SJSA1 (cell line): ENCODE results near the gene MAP1LC3B2. TPM values are rescaled to one million over a fixed set of nuclear protein-coding genes. Genes with fewer than 3 reads are reported as not detected.

Experiments used
- DNase-seq, 2 experiments: peaks; one replicate each; pipeline ENCODE4 v3.0.0-alpha.2; 2015 to 2020; ENCODE audit warnings: low spot score in 2 of 2, low read depth in 1 of 2
- H3K27ac ChIP-seq: fragments of 250-450 bp; sonication (Bioruptor Pico); 2 replicates; pipeline ENCODE4 v1.5.1; 2020; ENCODE audit warnings: mild to moderate bottlenecking, moderate library complexity
- H3K27me3 ChIP-seq: fragments of 250-450 bp; sonication (Bioruptor Pico); replicated peaks from 2 replicates; pipeline ENCODE4 v1.5.1; 2020; ENCODE audit warnings: mild to moderate bottlenecking, moderate library complexity
- H3K36me3 ChIP-seq: fragments of 250-450 bp; sonication (Bioruptor Pico); 2 replicates; pipeline ENCODE4 v1.5.1; 2020; ENCODE audit warnings: mild to moderate bottlenecking
- H3K4me1 ChIP-seq: fragments of 250-450 bp; sonication (Bioruptor Pico); replicated peaks from 2 replicates; pipeline ENCODE4 v1.6.1; 2021; ENCODE audit warnings: mild to moderate bottlenecking
- H3K4me3 ChIP-seq: fragments of 250-450 bp; sonication (Bioruptor Pico); 2 replicates; pipeline ENCODE4 v1.5.1; 2020; ENCODE audit warnings: mild to moderate bottlenecking
- H3K9me3 ChIP-seq: fragments of 250-450 bp; sonication (Bioruptor Pico); replicated peaks from 2 replicates; pipeline ENCODE4 v1.5.1; 2020; ENCODE audit warnings: mild to moderate bottlenecking
- total RNA-seq: library from RNA; depleted of rRNA; stranded (reverse); fragments of >200 nt; shearing (Covaris generic); gene quantifications from 2 replicates; pipeline ENCODE4 v1.2.3, GENCODE V29; 2014; rRNA removed

MAP1LC3B2 gene
- total RNA-seq: 0.37 TPM in 1 of 2 replicates, not detected in the other

DNA sequence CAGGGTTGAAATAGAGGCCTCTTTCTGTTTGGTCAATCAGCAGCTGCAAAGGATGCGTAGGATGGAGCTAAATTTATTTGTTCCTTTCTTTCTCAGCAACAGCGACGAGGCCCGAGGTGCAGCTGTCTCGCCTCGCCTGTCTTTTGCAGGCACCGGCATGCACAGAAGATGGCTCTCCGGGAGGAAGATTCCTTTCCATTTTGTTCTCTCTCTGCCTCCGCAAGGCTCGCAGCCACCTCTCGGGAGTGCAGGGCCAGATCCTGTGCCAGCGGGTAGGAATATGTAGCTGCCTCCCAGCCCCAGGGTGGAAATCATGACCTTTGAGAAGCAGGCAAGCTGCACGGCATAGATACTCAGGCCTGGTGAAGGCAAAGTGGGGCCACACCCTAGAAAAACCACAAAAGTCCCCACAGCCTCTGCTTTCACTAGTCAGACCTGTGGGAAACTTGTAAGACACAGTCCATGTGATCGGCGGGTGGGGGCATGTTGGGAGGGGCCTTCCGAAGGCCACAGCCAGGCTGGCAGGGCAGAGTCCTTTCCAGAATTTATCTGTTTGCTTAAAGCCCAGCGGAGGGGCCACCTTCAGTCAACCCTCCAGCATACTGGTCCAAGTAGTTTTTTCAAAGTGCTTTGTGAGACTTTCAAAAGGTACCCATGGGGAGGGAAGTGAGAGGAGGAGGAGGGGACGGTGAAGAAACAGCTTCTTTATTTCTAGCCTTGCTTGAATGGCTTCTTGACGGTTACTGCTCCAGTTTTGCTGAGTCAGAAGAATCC lies at the start of gene MAP1LC3B2:
MAP1LC3B2 (plus strand) TSS at position 220 of the 774 bp plus-strand sequence. CDS start 16,562 bp downstream, outside the sequence.
- peak; percentile 72 to 80 for DNase-seq
- H3K4me3 ChIP-seq: no peak within 1 kb of the TSS
- H3K36me3 ChIP-seq: no peaks in the 10 kb centered on the region
- no peaks in the 10 kb centered on the region for H3K27me3 ChIP-seq
- H3K9me3 ChIP-seq: peaks cover 4% of the 10 kb centered on the region; the same call in 1 of the 2 replicates
- H3K4me1 ChIP-seq: peaks cover 11% of the 10 kb centered on the region
- peak within 1 kb of the TSS; percentile 90 for H3K27ac ChIP-seq

DNA sequence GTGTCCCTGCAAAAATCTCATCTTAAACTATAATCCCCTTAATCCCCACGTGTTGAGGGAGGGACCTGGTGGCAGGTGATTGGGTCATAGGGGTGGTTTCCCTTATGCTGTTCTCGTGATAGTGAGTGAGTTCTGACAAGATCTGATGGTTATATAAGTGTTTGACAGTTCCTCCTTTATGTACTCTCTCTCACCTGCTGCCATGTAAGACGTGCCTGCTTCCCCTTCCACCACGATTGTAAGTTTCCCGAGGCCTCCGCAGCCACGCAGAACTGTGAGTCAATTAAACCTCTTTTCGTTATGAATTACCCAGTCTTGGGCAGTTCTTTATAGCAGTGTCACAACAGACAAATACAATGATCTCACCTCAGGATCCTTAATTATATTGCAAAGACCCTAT lies 45.2 kb upstream of the MAP1LC3B2 start:
- Histone ChIP-seq H3K27ac (no peak overlapping the region), H3K9me3 (no peaks in the 10 kb centered on the region), H3K4me3 (no peak overlapping the region), H3K36me3 (no peaks in the 10 kb centered on the region), H3K27me3 (no peaks in the 10 kb centered on the region), H3K4me1 (no peaks in the 10 kb centered on the region)
- DNase-seq: no peak

DNA sequence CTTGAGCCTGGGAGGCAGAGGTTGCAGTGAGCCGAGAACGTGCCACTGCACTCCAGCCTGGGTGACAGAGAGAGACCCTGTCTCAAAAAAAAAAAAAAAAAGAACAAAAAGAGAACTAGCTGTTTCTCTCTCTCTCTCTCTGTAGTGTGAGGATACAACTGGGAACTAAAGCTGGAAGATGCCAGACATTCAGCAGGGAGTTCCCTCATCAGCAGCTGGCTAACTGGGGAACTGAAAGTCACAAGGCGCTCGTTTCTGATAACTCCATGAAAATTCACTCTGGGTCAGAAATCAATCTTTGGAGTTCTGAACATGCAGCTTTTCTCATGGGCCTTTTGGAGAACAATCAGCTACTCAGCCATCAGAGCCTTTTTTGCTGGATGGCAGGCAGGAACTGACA lies 43.5 kb upstream of the MAP1LC3B2 start:
- H3K4me3 ChIP-seq: no peak overlapping the region
- no peak overlapping the region for H3K27ac ChIP-seq
- H3K4me1 ChIP-seq: no peaks in the 10 kb centered on the region
- no peaks in the 10 kb centered on the region for H3K36me3 ChIP-seq
- no peak for DNase-seq
- no peaks in the 10 kb centered on the region for H3K9me3 ChIP-seq
- no peaks in the 10 kb centered on the region for H3K27me3 ChIP-seq

DNA sequence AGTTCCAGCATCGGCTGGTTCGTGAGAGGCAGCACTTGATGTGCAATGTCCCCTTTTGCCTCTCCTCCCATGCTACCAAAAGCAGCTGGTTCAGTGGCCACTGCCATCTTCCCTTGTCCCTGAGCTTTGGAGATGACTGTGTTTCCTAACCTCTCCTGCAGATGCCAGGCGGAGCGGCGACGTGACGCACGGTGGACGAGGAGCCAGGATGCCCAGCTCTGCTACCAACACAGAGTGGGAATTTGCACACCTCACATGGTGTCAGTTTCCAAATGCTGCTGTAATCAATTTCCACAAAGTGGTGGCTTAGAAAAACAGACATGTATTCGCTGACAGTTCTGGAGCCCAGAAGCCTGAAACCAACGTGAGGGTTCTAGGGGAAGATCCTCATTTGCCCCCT lies 42.5 kb upstream of the MAP1LC3B2 start:
- Histone ChIP-seq H3K4me3 (no peak overlapping the region), H3K9me3 (no peaks in the 10 kb centered on the region), H3K27me3 (no peaks in the 10 kb centered on the region), H3K36me3 (no peaks in the 10 kb centered on the region), H3K27ac (no peak overlapping the region), H3K4me1 (no peaks in the 10 kb centered on the region)
- DNase-seq: no peak

DNA sequence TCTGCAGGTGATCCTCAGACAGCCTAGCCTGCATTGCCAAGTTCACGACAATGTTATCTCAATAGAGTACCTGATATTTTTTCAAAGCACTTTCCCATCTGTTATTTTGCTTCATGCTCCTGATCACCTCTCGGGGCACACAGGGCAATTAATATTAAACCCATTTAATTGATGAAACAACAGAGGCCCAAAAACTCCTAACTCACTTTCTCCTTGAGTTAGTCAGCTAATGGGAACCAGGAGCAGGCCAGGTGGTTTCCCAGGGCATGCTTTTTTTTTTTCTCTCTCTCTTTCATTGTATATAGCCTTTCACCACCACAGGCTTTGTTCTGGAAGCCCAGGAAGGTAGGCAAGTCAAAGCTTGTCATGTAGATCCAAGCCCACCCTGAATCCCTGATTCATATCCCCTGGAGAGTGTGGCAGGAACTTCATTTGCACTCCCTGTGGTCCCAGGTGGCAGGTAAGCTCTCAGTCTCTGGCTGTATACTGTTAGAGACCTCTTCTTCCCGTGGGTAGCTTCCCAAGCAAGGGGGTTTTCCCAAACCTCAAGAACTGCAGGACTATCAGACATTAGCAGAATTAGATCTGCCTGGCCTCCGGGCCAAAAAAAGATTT lies 41.6 kb upstream of the MAP1LC3B2 start:
- H3K4me3 ChIP-seq: no peak overlapping the region
- DNase-seq: no peak
- H3K36me3 ChIP-seq: no peaks in the 10 kb centered on the region
- H3K4me1 ChIP-seq: no peaks in the 10 kb centered on the region
- no peaks in the 10 kb centered on the region for H3K9me3 ChIP-seq
- H3K27me3 ChIP-seq: no peaks in the 10 kb centered on the region
- no peak overlapping the region for H3K27ac ChIP-seq

DNA sequence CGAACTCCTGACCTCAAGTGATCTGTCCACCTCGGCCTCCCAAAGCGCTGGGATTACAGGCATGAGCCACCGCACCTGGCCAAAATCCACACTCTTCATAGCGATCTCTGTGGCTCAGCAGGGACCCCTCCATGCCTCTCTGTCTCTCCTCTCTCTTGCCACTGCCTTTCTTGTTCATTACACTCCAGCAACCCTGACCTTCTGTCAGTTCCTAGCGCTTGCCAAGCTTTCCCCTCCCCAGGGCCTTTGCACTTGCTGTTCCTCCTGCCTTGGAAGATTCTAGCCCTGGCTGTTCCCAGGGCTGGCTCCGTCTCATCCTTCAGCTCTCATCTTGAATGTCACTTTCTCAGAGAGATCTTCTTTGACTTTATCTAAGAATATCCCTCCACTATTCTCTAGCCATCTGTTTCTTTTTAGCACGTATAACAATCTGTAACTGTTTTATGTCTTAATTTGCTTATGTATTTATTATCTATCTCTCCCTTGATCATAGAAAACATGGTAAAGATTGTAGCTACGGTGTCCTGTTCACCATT lies 38.9 kb upstream of the MAP1LC3B2 start:
- no peaks in the 10 kb centered on the region for H3K9me3 ChIP-seq
- no peak for DNase-seq
- H3K36me3 ChIP-seq: no peaks in the 10 kb centered on the region
- peaks cover 8% of the 10 kb centered on the region for H3K4me1 ChIP-seq
- no peak overlapping the region for H3K27ac ChIP-seq
- no peak overlapping the region for H3K4me3 ChIP-seq
- no peaks in the 10 kb centered on the region for H3K27me3 ChIP-seq

DNA sequence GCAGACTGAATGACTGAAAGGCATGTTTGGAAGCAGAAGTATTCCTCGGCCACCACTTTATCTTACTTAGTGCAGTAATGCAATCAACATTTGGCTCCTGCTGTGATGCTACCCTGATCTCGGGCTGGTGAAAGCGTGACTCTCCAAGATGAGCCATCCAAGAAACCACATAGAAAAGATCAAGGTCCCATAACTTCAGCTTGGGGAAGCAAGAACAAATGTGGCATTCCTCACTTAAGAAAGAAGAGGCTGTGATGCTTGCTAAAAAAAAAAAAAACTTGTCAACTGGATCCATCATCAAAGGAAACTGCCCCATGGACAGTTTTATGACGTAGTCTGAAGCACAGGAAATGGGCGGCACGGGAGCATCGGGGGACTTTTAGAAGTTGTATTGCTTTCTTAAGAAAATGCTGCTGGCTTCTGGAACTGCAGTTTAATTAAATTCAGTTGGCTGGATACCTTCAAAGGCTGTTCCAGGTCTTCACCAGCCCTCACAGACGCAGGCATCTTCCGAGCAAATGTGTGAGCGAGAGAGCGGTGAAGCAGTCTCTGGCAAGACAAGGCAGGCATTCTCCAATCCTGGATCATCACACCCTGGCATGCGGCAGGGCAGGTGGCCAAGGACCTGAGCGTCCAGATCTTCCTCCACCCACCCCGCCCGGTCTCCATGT lies 38.2 kb upstream of the MAP1LC3B2 start:
- H3K4me3 ChIP-seq: no peak overlapping the region
- H3K4me1 ChIP-seq: peaks cover 13% of the 10 kb centered on the region
- H3K27me3 ChIP-seq: no peaks in the 10 kb centered on the region
- H3K9me3 ChIP-seq: no peaks in the 10 kb centered on the region
- no peaks in the 10 kb centered on the region for H3K36me3 ChIP-seq
- no peak for DNase-seq
- no peak overlapping the region for H3K27ac ChIP-seq

DNA sequence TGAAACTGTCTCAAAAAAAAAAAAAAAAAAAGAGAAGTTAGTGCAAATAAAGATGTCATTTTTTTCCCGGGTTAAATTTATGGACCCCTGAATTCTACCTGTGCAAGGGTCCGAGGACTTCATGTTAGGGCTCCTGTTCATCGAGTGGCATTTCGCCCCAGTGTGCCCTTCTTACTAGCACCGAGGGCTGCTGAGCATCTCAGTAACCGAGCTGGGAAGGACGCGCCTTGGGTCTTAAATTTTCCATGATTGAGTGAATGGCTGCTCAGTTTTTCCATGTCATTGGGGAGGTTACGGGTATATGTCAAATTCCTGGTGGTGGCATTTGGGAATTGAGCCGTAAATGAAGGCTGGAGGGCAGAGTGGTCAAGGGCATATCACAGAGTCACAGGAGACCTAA lies 34.9 kb upstream of the MAP1LC3B2 start:
- Histone ChIP-seq H3K27ac (no peak overlapping the region), H3K9me3 (no peaks in the 10 kb centered on the region), H3K36me3 (no peaks in the 10 kb centered on the region), H3K27me3 (no peaks in the 10 kb centered on the region), H3K4me1 (peaks cover 44% of the 10 kb centered on the region), H3K4me3 (no peak overlapping the region)
- no peak for DNase-seq

DNA sequence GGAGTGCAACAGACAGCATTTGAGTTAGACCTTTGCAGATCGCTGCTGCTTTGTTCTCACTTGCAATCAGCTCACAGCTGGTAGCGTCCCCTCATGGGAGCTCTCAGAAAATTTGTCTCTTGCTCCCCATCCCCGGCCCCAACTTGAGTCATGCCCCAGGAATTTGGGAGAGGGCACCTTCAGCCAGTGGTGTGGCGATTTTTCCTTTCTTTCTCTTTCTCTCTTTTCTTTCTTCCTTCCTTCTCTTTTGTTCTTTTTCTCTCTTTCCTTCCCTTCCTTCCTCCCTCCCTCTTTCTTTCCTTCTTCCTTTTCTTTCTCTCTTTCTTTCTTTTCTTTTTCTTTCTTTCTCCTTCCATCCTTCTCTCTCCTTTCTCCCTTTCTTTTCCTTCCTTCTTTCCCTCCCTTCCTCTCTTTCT lies 34.2 kb upstream of the MAP1LC3B2 start:
- no peaks in the 10 kb centered on the region for H3K9me3 ChIP-seq
- no peaks in the 10 kb centered on the region for H3K27me3 ChIP-seq
- H3K27ac ChIP-seq: peak overlapping the region; percentile 89
- H3K4me3 ChIP-seq: no peak overlapping the region
- H3K4me1 ChIP-seq: peaks cover 49% of the 10 kb centered on the region
- H3K36me3 ChIP-seq: no peaks in the 10 kb centered on the region
- peak; percentile 59 to 83 for DNase-seq

DNA sequence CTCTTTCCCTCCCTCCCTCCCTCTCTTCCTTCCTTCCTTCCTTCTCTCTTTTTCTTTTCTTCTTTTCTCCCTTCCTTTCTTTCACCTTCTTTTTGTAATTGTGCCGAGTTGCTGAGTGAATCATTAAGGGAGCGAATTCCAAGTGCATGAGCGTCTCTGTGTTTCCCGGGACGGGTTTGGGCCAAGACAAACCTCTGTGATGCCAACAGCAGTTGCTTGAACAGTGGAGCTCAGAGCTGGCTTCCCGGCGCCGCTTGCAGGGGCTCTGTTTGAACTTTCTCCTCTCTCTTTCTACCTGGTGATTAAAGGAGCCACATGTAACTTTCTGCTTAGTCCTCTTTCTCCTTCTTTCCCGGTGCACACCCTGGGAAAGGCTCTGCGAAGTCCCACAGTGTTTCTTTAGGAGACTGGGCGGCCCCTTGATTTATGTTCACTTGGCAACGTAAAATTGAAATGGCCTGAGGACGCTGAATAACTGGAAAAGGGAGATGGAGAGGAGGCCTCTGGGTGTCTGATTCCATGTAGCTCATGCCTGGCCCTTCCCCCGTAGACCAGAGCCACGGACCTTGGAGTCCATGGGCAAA lies 33.7 kb upstream of the MAP1LC3B2 start:
- peak overlapping the region; percentile 89 for H3K27ac ChIP-seq
- no peaks in the 10 kb centered on the region for H3K36me3 ChIP-seq
- H3K27me3 ChIP-seq: no peaks in the 10 kb centered on the region
- DNase-seq: peak; percentile 71 to 85
- H3K4me1 ChIP-seq: peaks cover 49% of the 10 kb centered on the region
- 0 out of 2 replicates have a peak overlapping the region, but pooled peaks have one; percentile 4 for H3K4me3 ChIP-seq
- no peaks in the 10 kb centered on the region for H3K9me3 ChIP-seq

DNA sequence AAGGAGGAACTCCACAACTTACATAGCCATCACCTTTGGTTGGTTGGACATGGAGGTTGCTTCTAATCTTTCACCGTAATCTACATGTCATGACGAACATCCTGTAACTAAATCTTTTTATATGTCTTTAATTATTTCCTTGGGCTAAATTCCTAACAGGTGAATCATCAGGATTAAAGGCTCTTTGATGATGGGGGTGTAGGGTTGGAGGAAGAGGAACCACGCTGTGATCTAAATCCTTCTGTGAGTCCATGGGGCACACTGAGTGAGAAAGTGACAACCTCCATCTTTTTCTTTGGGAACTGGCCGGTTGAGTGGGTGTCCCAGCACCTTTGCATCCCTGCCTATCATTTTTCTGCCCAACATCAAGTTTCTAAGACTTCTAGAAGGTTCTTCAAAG lies 31.1 kb upstream of the MAP1LC3B2 start:
- Histone ChIP-seq H3K36me3 (no peaks in the 10 kb centered on the region), H3K4me3 (no peak overlapping the region), H3K27ac (peak overlapping the region; percentile 67), H3K9me3 (no peaks in the 10 kb centered on the region), H3K4me1 (peaks cover 53% of the 10 kb centered on the region), H3K27me3 (no peaks in the 10 kb centered on the region)
- DNase-seq: peak in 1 of 2 experiments; percentile 64

DNA sequence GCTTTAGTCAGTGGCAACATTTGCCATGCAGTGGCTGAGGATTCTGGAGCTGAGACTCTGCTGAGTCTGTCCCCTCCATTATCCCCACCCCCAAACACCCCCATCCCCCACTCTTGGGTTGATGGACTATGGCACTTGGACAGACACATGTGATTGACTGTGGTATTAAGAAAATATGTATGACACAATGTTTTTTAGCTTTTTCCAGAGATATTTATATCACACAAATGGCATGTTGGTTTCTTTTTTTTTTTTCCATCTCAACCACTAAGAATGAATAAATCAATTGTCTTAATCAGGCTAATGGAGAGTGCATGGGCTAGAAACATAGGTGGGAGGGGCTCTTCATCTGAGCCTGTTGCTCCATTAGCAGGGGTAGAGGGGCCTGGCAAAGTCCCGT lies 30.7 kb upstream of the MAP1LC3B2 start:
- H3K36me3 ChIP-seq: no peaks in the 10 kb centered on the region
- DNase-seq: no peak
- H3K4me3 ChIP-seq: no peak overlapping the region
- no peaks in the 10 kb centered on the region for H3K27me3 ChIP-seq
- H3K4me1 ChIP-seq: peaks cover 57% of the 10 kb centered on the region
- H3K9me3 ChIP-seq: no peaks in the 10 kb centered on the region
- H3K27ac ChIP-seq: peak overlapping the region; percentile 67

DNA sequence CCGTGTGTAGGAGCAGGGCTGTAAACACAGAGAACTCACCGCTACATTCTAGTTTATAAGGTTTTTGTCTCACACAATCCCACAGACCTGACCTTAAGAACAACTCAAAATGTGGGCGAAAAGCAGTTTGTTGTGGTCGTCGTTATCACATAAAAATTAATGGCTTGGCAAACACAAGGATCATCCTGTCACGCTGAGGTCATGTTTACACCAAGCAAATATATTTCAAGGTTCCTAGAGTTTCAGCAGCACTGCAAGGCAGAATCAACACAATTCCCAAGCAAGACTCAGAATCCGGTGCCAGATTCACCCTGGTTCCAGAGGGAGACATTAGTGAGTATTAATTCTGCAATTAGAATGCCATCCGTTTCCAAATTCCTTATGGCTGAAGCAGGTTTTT lies 30.1 kb upstream of the MAP1LC3B2 start:
- H3K27me3 ChIP-seq: no peaks in the 10 kb centered on the region
- DNase-seq: peak in 1 of 2 experiments; percentile 35
- H3K9me3 ChIP-seq: no peaks in the 10 kb centered on the region
- peak overlapping the region; percentile 52 for H3K27ac ChIP-seq
- H3K4me1 ChIP-seq: peaks cover 57% of the 10 kb centered on the region
- no peak overlapping the region for H3K4me3 ChIP-seq
- no peaks in the 10 kb centered on the region for H3K36me3 ChIP-seq
